ENCODE measurements around the gene SIK2.
A peak's percentile ranks its signal among the peaks of the same experiment; 100 is the strongest.
"Not testable (repeated sequence)": the region's sequence is repeated elsewhere in the genome, so short reads cannot be mapped to it uniquely, and the experiment has no call there.

Gene SIK2

DNA sequence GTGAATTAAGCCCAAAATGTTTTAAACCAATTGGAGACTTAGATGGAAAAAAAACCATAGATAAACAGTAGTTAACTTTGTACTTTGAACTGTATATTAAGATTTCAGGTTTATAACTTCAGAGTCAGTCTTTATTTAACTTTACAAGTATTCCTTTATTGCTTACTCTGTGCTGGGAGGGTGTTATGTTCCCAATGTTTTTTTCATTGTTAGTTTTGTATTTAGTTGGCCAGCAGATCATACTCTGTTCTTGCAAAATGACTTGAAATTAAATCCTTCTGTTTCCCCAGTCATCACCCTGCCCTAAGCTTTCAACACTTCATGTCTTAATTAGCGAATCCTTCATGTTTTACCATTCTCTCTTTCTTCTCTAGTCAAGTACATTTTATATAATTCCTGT lies 25.3 kb downstream of the SIK2 start:
- no peak for DNase-seq

DNA sequence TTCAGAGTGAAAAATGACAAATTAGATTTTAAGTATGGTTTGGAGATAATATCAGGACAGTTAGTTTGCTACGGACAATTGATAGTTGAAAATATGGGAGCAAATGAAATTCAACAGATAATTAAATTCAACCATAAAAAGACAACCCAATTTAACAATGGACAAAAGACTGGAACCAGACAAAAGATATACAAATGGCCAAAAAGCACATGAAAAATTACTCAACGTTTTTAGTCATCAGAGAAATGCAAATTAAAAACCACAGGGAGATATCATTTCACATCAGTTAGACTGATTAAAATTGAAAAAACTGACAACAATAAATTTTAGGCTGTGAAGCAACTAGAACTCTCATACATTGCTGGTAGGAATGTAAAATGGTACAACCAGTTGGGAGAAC lies 27.2 kb downstream of the SIK2 start:
- DNase-seq: peak in 1 of 2 experiments; percentile 20

DNA sequence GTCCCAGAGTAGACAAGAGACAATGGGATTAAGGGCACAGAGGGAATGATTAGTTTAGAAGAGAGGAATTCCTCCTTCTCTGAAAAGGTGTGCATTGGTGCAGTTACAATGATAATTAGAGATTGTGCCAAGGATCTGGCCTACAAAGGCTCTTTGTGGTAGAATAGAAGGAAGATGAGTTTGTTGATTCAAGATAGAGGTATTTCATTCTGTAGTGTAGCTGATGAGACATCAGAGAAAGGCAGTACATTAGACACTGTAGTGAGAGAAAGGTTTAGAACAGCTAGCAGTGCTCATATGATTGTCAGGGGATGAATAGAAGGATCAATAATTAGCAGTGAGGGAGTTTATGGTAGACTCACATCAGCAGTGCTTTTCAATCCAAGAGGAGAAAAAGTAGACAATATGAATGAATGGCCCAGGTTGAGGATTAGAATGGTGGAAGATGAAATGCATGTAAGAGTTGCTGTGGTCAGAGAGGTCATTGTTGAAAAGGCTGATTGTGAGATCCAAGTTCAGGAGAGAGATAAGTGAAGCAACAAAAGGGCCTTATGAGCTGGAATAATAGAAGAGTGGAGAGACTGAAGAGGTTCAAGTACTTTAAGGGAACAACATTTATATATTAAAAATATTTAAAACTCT lies 28.9 kb downstream of the SIK2 start:
- no peak for DNase-seq

DNA sequence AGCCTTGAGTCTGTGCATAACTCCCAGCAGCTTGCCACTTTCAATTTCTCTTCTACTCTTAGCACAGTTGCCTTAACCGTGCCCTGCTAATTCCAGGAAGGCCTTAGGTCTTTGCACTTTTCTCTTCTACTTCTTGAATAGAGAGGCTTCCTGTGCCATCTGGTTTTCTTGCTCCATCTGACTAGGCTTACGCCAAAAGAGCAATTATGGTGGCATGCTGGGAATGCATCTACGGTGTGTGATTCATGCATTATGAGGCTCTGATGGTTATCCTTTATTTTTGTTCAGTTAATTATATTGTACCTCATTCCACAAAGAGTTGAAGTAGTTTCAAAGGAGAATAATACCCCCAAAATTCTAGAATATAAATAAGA lies 29.4 kb downstream of the SIK2 start:
- no peak for DNase-seq

DNA sequence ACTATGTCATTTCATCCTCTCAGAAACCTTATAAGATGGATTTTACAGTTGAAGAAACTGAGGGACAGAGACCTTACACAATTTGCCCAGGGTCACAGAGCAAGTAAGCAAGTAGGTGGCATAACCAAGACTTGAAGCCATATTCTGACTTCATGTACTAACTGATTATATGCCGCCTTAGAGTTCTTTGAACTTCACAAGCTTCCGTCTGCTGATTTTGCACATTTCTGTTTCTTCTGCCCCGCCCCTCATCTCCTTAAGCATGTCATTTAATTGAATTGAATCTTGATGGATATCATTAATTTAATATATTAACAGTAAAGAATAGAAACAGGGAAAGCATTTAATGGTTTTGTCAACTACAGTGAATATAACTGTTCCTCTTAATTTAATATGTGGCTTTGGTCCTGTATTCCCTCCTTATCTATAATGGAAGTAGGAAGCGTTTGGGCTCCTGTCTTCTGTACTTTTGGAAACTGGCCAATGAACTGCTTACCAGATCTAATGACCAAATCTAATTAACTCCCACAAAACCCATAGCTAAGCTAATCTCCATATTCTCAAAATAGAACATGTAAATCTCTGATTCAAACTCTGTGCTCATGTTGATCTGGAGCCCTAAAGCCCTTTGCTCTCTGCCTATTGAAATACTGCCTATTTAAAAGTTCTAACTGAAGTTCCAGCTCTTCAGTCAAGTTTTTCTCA lies 30.4 kb downstream of the SIK2 start:
- peak in 1 of 2 experiments; percentile 21 for DNase-seq

DNA sequence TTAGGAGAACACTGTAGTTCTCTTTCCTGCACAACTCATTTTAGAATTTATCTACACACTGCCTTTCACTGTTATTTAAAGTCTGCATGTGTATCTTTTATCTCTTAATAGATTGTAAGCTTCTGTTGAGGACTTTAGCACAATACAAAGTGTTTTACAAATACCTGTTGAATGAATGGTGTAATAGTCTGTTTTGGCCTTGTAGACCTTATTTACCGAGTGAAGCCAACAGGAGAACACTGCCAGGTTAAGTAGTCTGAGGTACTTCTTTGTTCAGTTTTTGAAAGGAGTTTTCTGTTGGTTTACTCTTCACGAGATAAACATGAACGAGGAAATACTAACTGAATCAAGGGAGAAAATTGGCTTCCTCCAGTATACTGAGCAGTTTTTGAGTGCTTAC lies 31.0 kb downstream of the SIK2 start:
- DNase-seq: no peak

DNA sequence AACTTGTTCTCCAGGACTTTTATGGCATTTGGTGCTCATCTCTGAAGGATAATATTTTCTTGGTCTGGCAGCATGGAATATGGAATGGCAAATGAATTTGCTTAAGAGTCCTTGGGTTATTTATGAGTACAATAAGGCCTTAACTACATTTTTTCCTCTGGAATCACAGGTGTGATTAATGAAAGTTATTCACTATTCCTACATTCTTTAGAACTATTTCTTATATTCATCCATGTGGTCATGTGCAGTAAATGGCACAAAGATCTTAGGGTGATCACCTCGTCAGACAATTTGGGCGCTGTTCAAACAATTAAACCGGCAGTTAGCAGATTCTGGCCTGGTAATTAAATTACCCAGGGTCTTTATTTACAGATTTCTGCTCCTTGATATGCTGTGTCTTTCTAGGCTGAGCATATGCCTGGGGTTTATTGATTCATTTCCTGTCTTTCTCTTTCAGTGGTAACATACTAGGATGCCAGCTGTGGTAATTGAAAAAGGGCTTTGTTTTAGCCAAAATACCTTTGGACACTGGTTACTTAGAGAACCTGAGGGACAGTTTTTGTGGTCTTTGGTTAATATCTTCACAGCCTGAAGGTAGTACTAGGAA lies 31.6 kb downstream of the SIK2 start:
- no peak for DNase-seq

DNA sequence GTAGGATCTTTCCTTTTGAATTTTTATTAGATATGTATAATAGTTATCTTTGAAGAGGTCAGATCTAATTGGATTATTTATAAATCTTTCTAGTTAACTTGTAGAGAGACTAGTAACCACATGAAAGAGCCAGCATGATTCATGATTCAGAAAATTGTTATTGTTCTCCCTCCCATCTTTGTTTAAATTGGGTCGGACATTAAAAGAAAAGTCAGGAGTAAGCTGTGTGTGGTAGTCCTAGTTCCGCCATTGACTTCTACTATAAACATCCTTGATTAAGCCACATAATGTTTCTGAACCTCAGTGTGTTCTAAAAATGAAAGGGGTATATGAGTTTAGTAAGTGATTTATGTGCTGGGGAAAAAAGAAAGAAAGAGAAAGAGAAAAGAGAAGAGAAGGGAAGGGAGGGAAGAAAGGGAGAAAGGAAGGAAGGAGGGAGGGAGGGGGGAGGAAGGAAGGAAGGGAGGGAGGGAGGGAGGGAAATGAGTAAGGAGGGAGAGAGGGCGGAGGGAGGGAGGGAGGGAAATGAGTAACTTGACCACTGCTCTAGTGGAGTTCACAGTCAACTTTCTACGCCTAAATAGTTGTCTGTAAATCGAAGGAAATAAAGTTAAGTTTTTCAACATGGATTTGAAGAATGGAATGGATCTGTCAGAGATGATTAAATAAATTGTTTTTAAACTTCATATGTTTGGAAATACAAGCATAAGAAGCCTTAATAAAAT lies 32.9 kb downstream of the SIK2 start:
- DNase-seq: no peak

DNA sequence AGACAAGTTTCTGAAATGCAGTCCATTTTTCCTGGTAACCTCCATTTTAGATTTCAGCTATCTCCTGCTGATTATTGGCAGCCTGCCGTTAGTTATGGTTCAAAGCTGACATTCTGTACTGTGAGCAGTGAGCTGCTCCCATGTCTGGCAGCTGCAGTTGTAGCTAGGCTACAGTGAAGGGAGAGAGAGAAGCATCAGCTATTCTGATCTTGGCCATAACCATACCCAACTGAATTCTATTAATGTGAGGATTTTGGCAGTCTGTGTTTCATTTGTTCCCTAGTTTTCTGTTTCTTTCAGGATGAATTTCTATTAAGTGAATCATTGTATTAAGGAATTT lies 33.4 kb downstream of the SIK2 start:
- DNase-seq: no peak

DNA sequence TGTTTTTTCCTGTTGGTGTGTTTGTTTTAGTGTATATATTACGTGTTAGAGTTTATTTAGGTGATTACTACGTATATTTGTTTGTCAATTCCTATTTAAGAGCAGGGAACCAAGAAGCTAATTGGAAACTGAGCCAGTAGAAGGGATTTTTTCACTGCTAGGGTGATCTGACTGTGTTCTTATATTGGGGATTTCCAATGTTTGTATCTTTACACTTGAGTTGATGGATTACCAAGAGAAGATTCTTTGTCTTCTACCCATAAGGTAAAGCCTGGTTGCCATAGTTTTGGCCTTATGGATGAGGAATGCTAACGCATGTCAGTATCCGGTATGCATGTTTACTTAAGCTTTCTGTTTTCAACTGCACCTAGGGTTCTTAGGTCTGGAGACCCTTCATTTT lies 35.6 kb downstream of the SIK2 start:
- no peak for DNase-seq

DNA sequence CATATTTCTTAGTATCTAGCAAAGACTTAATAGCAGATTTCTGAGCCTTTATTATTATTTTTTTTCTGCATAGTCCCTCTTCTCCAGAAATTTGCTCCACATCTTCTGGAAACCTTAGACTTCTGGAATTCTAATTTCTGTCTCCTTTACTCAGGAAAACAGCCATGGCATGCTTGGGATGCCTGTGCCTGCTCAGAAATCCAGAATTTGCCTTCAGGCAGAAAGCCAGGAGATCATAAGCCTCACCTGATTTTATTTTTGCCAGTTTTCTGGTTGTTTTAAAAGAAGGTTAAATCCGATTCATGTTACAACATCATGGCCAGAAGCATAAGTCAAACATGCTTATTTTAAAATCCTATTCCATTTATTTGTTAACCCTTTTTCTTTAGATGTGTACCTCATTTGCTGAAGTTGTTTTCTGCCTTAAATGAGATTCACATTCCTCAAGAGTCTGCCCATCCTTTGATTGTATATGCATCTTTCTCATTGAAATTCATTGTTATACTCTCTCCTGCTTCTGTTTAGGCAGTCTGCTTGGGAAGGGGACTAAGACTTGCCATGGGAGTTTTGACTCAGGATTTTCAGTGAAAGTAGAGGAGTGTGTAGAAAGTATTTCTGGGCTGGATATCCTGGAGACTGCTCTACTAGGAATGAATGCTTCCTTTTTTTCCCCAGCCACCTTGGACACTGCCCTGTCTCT lies 37.1 kb downstream of the SIK2 start:
- no peak for DNase-seq

DNA sequence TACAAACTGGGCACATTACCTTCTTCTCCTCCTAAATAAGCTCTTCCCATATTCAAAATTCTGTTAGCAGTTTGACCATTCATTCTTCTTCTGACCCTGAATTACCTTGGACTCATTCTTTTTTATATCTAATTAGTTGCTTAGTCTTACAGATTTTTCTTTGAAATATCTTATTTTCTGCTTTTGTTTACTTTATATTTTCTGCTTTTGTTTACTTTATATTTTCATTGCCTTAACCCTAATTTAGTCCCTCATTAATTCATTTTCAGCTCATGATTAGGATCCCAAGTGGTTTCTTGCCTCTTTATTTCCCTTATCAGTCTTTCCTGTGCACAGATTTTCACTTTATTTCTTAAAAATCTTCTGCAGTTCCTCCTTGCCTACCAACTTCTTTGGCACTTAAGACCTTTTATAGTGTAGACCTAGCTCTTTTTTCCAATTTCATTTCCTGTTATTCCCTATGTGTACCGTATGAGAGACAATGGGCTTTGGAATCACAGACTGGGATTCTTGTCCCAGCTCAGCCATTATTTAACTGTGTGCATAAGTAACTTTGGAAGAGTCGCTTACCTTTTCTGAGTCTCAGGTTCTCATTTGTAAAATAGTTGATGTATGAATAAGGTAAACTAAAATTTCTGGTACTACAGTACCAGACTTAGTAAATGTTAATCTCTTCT lies 39.2 kb downstream of the SIK2 start:
- DNase-seq: no peak

DNA sequence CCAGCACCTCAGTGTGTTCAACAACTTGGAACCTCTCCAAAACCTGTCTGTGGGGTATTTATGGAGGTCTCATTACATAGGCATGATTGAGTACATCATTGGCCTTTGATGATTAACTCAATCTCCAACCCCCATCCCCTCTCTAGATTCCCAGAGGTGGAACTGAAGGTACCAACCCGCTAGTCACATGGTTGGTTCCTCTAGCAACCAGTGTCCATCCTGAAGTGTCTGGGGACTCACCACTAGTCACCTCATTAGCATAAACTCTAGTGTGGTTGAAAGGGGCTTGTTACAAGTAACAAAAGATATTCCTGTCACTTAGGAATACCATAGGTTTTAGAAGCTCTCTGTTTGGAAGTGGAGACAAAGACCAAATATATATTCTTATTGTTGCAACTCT lies 40.3 kb downstream of the SIK2 start:
- DNase-seq: no peak

DNA sequence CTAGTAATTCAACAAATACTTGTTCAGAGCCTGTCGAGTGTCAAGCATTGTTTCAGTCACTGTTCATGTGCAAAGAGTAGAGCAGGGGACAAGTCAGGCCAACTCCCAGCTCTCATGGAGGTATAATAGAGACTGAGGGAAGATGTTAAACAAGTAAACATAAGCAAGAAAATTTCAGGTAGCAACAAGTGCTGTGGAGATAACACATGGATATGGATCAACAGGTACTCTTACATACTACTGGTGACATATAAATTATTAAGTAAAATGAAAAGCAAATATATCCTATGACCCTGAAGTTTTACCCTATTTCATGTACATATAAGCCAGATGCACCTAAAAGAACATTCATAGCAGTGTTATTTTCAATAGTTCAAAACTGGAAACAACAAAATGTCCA lies 42.7 kb downstream of the SIK2 start:
- DNase-seq: no peak

DNA sequence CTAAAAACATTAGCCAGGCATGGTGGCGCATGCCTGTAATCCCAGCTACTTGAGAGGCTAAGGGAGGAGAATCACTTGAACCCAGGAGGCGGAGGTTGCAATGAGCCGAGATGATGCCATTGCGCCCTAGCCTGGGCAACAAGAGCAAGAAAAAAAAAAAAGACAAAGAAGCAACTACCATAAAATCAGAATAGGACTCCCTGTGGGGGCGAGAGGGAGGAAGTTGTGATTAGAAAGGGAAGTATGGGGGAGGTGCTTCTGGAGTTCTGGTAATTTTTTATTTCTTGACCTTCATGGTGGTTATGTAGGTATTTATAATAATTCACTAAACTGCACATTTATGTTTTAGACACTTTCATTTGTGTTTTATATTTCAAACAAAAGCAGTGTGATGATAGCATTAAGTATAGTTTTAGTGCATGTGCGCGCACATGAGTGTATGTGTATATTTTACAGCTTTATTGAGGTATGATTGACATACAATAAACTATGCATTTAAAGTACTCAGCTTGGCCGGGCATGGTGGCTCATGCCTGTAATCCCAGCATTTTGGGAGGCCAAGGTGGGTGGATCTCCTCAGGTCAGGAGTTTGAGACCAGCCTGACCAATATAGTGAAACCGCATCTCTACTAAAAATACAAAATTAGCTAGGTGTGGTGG lies 43.5 kb downstream of the SIK2 start:
- no peak for DNase-seq

DNA sequence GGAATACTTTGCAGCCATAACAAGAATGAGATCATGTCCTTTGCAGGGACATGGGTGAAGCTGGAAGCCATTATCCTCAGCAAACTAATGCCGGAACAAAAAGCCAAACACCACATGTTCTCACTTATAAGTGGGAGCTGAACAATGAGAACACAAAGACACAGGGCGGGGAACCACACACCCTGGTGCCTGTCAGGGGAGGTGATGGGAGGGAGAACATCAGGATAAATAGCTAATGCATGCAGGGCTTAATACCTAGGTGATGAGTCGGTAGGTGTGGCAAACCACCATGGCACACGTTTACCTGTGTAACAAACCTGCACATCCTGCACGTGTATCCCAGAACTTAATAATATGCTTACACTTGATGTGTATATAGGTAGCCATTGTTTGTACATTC lies 49.1 kb downstream of the SIK2 start:
- DNase-seq: not testable (repeated sequence)

DNA sequence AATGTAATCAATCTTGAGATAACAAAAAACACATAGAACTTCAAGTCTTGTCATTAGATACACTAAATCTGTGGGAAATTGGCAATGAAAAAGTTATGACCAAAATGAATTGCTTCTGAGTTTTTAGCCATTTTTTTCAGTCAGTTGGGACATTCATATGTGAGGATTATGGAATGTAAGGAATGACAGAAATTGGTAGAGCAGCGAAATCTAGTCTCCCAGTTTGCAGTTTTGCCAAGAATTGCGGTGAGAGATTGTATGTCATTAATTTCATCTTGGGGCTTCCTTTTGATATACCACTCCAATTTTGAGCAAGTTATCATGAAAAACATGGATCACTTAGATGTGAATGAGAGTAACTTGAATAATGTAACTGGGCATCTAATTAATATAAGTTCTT lies 49.9 kb downstream of the SIK2 start:
- no peak for DNase-seq

DNA sequence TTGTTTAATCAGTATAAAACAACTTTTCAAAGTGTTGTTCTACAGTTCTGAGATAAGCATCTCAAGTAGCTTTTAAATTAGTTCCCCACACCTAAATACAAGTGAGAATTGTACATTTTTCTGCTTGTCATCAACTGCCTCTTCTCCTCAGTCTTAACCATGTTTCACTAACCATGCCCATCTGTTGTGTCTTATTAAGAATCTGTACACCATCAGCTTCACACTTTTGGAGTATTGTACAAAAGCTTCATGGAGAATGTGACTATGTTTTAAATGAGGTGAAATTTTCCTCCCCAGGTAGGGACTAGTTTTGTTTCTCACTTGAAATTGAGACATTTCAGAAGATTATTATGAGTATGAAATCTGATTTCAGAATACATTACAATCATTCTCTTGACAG lies 52.4 kb downstream of the SIK2 start:
- DNase-seq: no peak

DNA sequence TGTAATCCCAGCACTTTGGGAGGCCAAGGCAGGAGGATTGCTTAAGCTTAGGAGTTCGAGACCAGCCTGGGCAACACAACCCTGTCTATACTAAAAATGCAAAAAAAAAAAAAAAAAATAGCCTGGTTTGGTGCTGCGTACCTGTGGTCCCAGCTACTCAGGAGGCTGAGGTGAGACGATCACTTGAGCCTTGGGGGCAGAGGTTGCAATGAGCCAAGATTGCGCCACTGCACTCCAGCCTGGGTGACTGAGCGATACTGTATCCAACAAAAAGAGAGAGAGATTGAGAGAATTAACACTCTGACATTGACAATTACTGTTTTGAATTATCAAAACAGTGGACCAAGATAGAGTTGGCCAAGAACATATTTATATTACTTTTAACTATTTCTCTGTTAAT lies 53.7 kb downstream of the SIK2 start:
- DNase-seq: no peak

DNA sequence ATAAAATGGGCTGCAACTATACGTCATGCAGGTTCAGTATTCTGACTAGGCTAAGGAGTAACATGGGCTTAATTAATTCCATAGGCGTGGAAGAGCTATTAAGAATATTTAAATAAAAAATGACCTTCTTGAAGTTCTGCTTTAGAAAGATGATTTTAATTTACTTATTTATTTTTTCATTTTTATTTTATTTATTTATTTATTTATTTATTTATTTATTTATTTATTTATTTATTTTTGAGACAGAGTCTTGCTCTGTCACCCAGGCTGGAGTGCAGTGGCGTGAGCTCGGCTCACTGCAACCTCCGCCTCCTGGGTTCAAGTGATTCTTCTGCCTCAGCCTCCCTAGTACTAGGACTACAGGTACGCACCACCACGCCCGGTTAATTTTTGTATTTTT lies 55.7 kb downstream of the SIK2 start:
- not testable (repeated sequence) for DNase-seq

DNA sequence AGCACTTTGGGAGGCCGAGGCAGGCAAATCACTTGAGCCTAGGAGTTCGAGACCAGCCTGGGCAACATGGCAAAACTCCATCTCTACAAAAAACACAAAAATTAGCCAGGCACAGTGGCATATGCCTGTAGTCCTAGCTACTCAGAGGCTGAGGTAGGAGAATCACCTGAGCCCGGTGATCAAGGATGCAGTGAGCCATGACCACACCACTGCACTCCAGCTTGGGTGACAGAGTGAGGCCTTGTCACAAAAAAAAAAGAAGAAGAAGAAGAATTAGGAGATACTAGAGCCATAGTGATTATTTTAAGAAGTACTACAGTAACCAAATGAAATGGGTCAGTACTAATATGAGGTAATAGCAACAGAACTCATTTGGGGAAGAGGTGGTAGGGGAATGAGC lies 56.2 kb downstream of the SIK2 start:
- not testable (repeated sequence) for DNase-seq

Measured in NCI-H526 (cell line).